Aorta (tissue), 5 donors: ENCODE measurements around the gene DHFR. TPM values are rescaled to one million over a fixed set of nuclear protein-coding genes. Genes with fewer than 3 reads are reported as not detected.
"Not testable (repeated sequence)": the region's sequence is repeated elsewhere in the genome, so short reads cannot be mapped to it uniquely, and the experiment has no call there.

Experiments
- ATAC-seq: fragments of 200-7000 bp; cut with Tn5 transposase; one replicate; pipeline ENCODE4 v1.9.1; 2022; ENCODE audit warnings: moderate library complexity; ENCODE audit not compliant: low FRiP score
- DNase-seq, 2 donors: peaks; one replicate each; pipeline ENCODE4 v3.0.0-alpha.2; 2020
- H3K27ac ChIP-seq, 2 donors: one replicate each; pipeline ENCODE4 v1.5.1; 2013; ENCODE audit warnings: low read length in 2 of 2, mild to moderate bottlenecking in 2 of 2, moderate library complexity in 2 of 2, control low read depth in 1 of 2, inconsistent platforms in 1 of 2, low read depth in 1 of 2
- H3K27me3 ChIP-seq, 2 donors: one replicate each; pipeline ENCODE4 v1.6.1; 2013; ENCODE audit warnings: control low read depth in 1 of 2, low read length in 1 of 2, mild to moderate bottlenecking in 1 of 2, moderate library complexity in 1 of 2; ENCODE audit not compliant: insufficient read depth in 2 of 2, control insufficient read depth in 1 of 2
- H3K36me3 ChIP-seq, 2 donors: one replicate each; pipeline ENCODE4 v1.6.1; 2013; ENCODE audit warnings: control low read depth in 1 of 2, low read length in 1 of 2, mild to moderate bottlenecking in 1 of 2; ENCODE audit not compliant: insufficient read depth in 2 of 2, control insufficient read depth in 1 of 2
- H3K4me1 ChIP-seq, 2 donors: one replicate each; pipeline ENCODE4 v1.6.1; 2013; ENCODE audit warnings: low read length in 2 of 2, control low read depth in 1 of 2, mild to moderate bottlenecking in 1 of 2, moderate library complexity in 1 of 2; ENCODE audit not compliant: insufficient read depth in 2 of 2, control insufficient read depth in 1 of 2
- H3K4me3 ChIP-seq, 2 donors: one replicate each; pipeline ENCODE4 v1.5.1; 2013; ENCODE audit warnings: low read length in 2 of 2, control low read depth in 1 of 2, mild to moderate bottlenecking in 1 of 2
- H3K9me3 ChIP-seq: one replicate; pipeline ENCODE4 v1.6.1; 2013; ENCODE audit warnings: mild to moderate bottlenecking, low read length; ENCODE audit not compliant: control insufficient read depth
- WGBS, 2 donors: extraction: QIAGEN DNeasy Blood & Tissue Kit; methylation state at CpG; one replicate each; pipeline ENCODE4 v1.1.7; 2013; 5-methylcytosine and 5-hydroxymethylcytosine counted together
- intact Hi-C, 2 donors: fragments of 100-400 bp; cut with DNase I; formaldehyde crosslinking; loops; one replicate each; pipeline versions ENCODE4 v1.14.2 to v1.15.0; 2022
- polyA plus RNA-seq, 2 donors: library from polyadenylated mRNA; stranded (reverse); fragments of 200-250 nt; gene quantifications; one replicate each; pipeline ENCODE4 v1.2.3, GENCODE V29; 2013
- total RNA-seq, 2 donors: library from RNA; stranded (reverse); fragmentation: NEBNext Ultra II Directional; extraction: Animal tissue kit (Norgen Biotek cat#: 25700); gene quantifications; one replicate each; pipeline ENCODE4 v1.2.1, GENCODE V29; 2021
- donor health status: healthy with polysubstance abuse.
- donor health status: Bipolar disorder and iron deficiency.
- donor health status: DM: no; HTN: no; CAD: no.
- donor health status: DM: no; HTN: no; CAD: no.
- donor health status: DM: yes; HTN: yes; CAD: no.

DHFR gene
- total and polyA plus RNA-seq, 4 donors: 4.5 to 21.0 (median 8.2) TPM

GRCh38 chr5:80597500-80597899 lies 57.3 kb downstream of the DHFR start:
- Histone ChIP-seq H3K4me3 (no peak overlapping the region), H3K27me3 (no peaks in the 10 kb centered on the region), H3K27ac (no peak overlapping the region), H3K4me1 (no peaks in the 10 kb centered on the region), H3K9me3 (no peaks in the 10 kb centered on the region), H3K36me3 (no peaks in the 10 kb centered on the region)
- 67 to 70% methylated on average over 6 to 7 of the region's 7 CpGs for WGBS, 2 donors
- intact Hi-C loops: no loop called here
- no peak for DNase-seq
- no peak for ATAC-seq

- WGBS, 2 donors: 89% methylated on average over 2 of the region's 2 CpGs
- no peak overlapping the region for H3K4me3 ChIP-seq
- DNase-seq: no peak
- no peaks in the 10 kb centered on the region for H3K4me1 ChIP-seq
- no peaks in the 10 kb centered on the region for H3K9me3 ChIP-seq
- no peak overlapping the region for H3K27ac ChIP-seq
- no peaks in the 10 kb centered on the region for H3K27me3 ChIP-seq
- no peak for ATAC-seq
- no peaks in the 10 kb centered on the region for H3K36me3 ChIP-seq
- intact Hi-C loops: no loop called here
Measured at GRCh38 chr5:80594810-80595209, 60.0 kb downstream of the DHFR start.

- WGBS, 2 donors: 66 to 68% methylated on average over 2 of the region's 2 CpGs
- Histone ChIP-seq H3K9me3 (no peaks in the 10 kb centered on the region), H3K27me3 (no peaks in the 10 kb centered on the region), H3K4me1 (no peaks in the 10 kb centered on the region), H3K27ac (no peak overlapping the region), H3K4me3 (no peak overlapping the region), H3K36me3 (no peaks in the 10 kb centered on the region)
- intact Hi-C loops: no loop called here
- DNase-seq: no peak
- no peak for ATAC-seq
Measured at GRCh38 chr5:80592761-80593160, 62.0 kb downstream of the DHFR start.

GRCh38 chr5:80592105-80592504 lies 62.7 kb downstream of the DHFR start:
- Histone ChIP-seq H3K27me3 (no peaks in the 10 kb centered on the region), H3K36me3 (no peaks in the 10 kb centered on the region), H3K27ac (no peak overlapping the region), H3K4me1 (no peaks in the 10 kb centered on the region), H3K4me3 (no peak overlapping the region), H3K9me3 (no peaks in the 10 kb centered on the region)
- WGBS, 2 donors: 61 to 65% methylated on average over 1 of the region's 1 CpG
- no peak for DNase-seq
- ATAC-seq: no peak
- intact Hi-C loops: no loop called here

GRCh38 chr5:80591352-80591751 lies 63.4 kb downstream of the DHFR start:
- Histone ChIP-seq H3K4me1 (no peaks in the 10 kb centered on the region), H3K36me3 (no peaks in the 10 kb centered on the region), H3K27me3 (no peaks in the 10 kb centered on the region), H3K27ac (no peak overlapping the region), H3K4me3 (no peak overlapping the region), H3K9me3 (no peaks in the 10 kb centered on the region)
- intact Hi-C loops: no loop called here
- DNase-seq: no peak
- 78% methylated on average over 3 of the region's 3 CpGs for WGBS, 2 donors
- no peak for ATAC-seq

- intact Hi-C loops: no loop called here
Measured at GRCh38 chr5:80590766-80591165, 64.0 kb downstream of the DHFR start.

GRCh38 chr5:80588858-80589540 lies 65.8 kb downstream of the DHFR start:
- no peaks in the 10 kb centered on the region for H3K27me3 ChIP-seq
- H3K4me3 ChIP-seq: no peak overlapping the region
- no peaks in the 10 kb centered on the region for H3K36me3 ChIP-seq
- no peaks in the 10 kb centered on the region for H3K4me1 ChIP-seq
- no peaks in the 10 kb centered on the region for H3K9me3 ChIP-seq
- ATAC-seq (no peak), DNase-seq (no peak)
- no peak overlapping the region for H3K27ac ChIP-seq
- WGBS, 2 donors: 84 to 88% methylated on average over 8 of the region's 8 CpGs
- intact Hi-C loops: no loop called here

More at GRCh38 chr5:80590766-80591165, 64.0 kb downstream of the DHFR start:
- WGBS, 2 donors: 88 to 89% methylated on average over 5 of the region's 5 CpGs
- no peaks in the 10 kb centered on the region for H3K36me3 ChIP-seq
- ATAC-seq (no peak), DNase-seq (no peak)
- no peak overlapping the region for H3K27ac ChIP-seq
- no peaks in the 10 kb centered on the region for H3K4me1 ChIP-seq
- H3K9me3 ChIP-seq: no peaks in the 10 kb centered on the region
- H3K27me3 ChIP-seq: no peaks in the 10 kb centered on the region
- no peak overlapping the region for H3K4me3 ChIP-seq

- WGBS, 2 donors: 89 to 91% methylated on average over 6 of the region's 6 CpGs
- intact Hi-C loops: no loop called here
- DNase-seq: no peak
- H3K9me3 ChIP-seq: no peaks in the 10 kb centered on the region
- no peaks in the 10 kb centered on the region for H3K27me3 ChIP-seq
- no peaks in the 10 kb centered on the region for H3K36me3 ChIP-seq
- H3K27ac ChIP-seq: no peak overlapping the region
- no peaks in the 10 kb centered on the region for H3K4me1 ChIP-seq
- no peak overlapping the region for H3K4me3 ChIP-seq
- ATAC-seq: no peak
Measured at GRCh38 chr5:80584770-80585169, 70.0 kb downstream of the DHFR start.

- intact Hi-C loops, H3K9me3 ChIP-seq, H3K27me3 ChIP-seq, ATAC-seq, H3K36me3 ChIP-seq, H3K4me3 ChIP-seq, H3K4me1 ChIP-seq, H3K27ac ChIP-seq, DNase-seq: not testable (repeated sequence)
- 83 to 93% methylated on average over 3 of the region's 3 CpGs for WGBS, 2 donors
Measured at GRCh38 chr5:80580291-80580690, 74.5 kb downstream of the DHFR start.
